ENCODE results near the gene PLEKHA5. TPM values are rescaled to one million over a fixed set of nuclear protein-coding genes. Genes with fewer than 3 reads are reported as not detected.

PLEKHA5 gene
- total RNA-seq, 1 experiment from 2014 or later: 6.3 TPM

- no peaks in the 10 kb centered on the region for H3K27me3 ChIP-seq (ENCODE audit: control insufficient read depth, insufficient read depth, low read length)
- DNase-seq (ENCODE audit: low read depth, low spot score): no peak
- H3K27ac ChIP-seq (ENCODE audit: low read length): no peak overlapping the region
- H3K4me3 ChIP-seq (ENCODE audit: low read depth in 2 of 2, low read length in 2 of 2): no peak overlapping the region
- H3K36me3 ChIP-seq (ENCODE audit: control insufficient read depth, insufficient read depth, low read length): no peaks in the 10 kb centered on the region
- TF ChIP-seq POLR2AphosphoS5 (IDR thresholded peaks at IDR 0.05; ENCODE audit: low read depth, low read length): no peak
- no peak for TF ChIP-seq SIN3A (IDR thresholded peaks at IDR 0.05; ENCODE audit: borderline replicate concordance, insufficient read depth, low read depth, low read length)
- no peak for TF ChIP-seq TCF7L2 (IDR thresholded peaks at IDR 0.05; ENCODE audit: low read depth, low read length)
- TF ChIP-seq CTCF (IDR thresholded peaks at IDR 0.05): no peak
- no peaks in the 10 kb centered on the region for H3K4me1 ChIP-seq (ENCODE audit: control insufficient read depth, insufficient read depth, low read length)
- BruUV-seq (replicated peaks): no TSS peak
- H3K9me3 ChIP-seq (ENCODE audit: control insufficient read depth, insufficient read depth, low read depth, low read length): no peaks in the 10 kb centered on the region
- in situ Hi-C loops (cut with HindIII; ENCODE audit: low pct_unique_long_range_greater_than_20kb, low sequenced_read_pairs) (no loop called here), intact Hi-C loops (cut with micrococcal nuclease; ENCODE audit: unreplicated experiment) (no loop called here)
- ATAC-seq: no peak
- ChIA-PET POLR2A (no interaction called here), CTCF (no interaction called here)
Measured at GRCh38 chr12:19410629-19411185, 281.2 kb downstream of the PLEKHA5 start.

- Histone ChIP-seq H3K9me3 (ENCODE audit: control insufficient read depth, insufficient read depth, low read depth, low read length) (no peaks in the 10 kb centered on the region), H3K27ac (ENCODE audit: low read length) (no peak overlapping the region), H3K4me1 (ENCODE audit: control insufficient read depth, insufficient read depth, low read length) (no peaks in the 10 kb centered on the region), H3K36me3 (ENCODE audit: control insufficient read depth, insufficient read depth, low read length) (no peaks in the 10 kb centered on the region), H3K4me3 (ENCODE audit: low read depth in 2 of 2, low read length in 2 of 2) (no peak overlapping the region), H3K27me3 (ENCODE audit: control insufficient read depth, insufficient read depth, low read length) (no peaks in the 10 kb centered on the region)
- DNase-seq (ENCODE audit: low read depth, low spot score) (no peak), ATAC-seq (no peak)
- POLR2A ChIA-PET: no interaction called here
- intact Hi-C loops (cut with micrococcal nuclease; ENCODE audit: unreplicated experiment) (no loop called here), in situ Hi-C loops (cut with HindIII; ENCODE audit: low pct_unique_long_range_greater_than_20kb, low sequenced_read_pairs) (no loop called here)
- TF ChIP-seq REST (IDR thresholded peaks at IDR 0.05; ENCODE audit: insufficient read depth in 1 of 2, low read depth in 2 of 2, low read length in 1 of 2) (no peak), SIN3A (IDR thresholded peaks at IDR 0.05; ENCODE audit: borderline replicate concordance, insufficient read depth, low read depth, low read length) (no peak), POLR2AphosphoS5 (IDR thresholded peaks at IDR 0.05; ENCODE audit: low read depth, low read length) (no peak), CTCF (IDR thresholded peaks at IDR 0.05) (no peak), TCF7L2 (IDR thresholded peaks at IDR 0.05; ENCODE audit: low read depth, low read length) (no peak)
- CTCF ChIA-PET: no interaction called here
- no TSS peak for BruUV-seq (replicated peaks)
Measured at GRCh38 chr12:19411234-19412204, 282.0 kb downstream of the PLEKHA5 start.
